HepG2 (cell line): ENCODE measurements around the gene GRID1. TPM values are rescaled to one million over a fixed set of nuclear protein-coding genes. Genes with fewer than 3 reads are reported as not detected.

ENCODE experiments used
- ATF6 ChIP-seq: sonication (generic); formaldehyde crosslinking; conservative IDR thresholded peaks from 2 replicates; pipeline ENCODE4 v1.4.0; 2020; ENCODE audit warnings: missing genetic modification reagents
- CREM ChIP-seq, 2 experiments: sonication (generic) in 1 of 2; formaldehyde crosslinking in 1 of 2; IDR thresholded peaks; 2 replicates each; pipeline versions ENCODE4 v1.4.0 to v1.6.1; 2016 to 2020; ENCODE audit warnings: antibody characterized with exemption in 1 of 2, mild to moderate bottlenecking in 1 of 2, missing genetic modification reagents in 1 of 2
- FLYWCH1 ChIP-seq: sonication (generic); formaldehyde crosslinking; IDR thresholded peaks from 2 replicates; pipeline ENCODE4 v1.8.1; 2023; ENCODE audit warnings: mild to moderate bottlenecking, missing genetic modification reagents
- SP1 ChIP-seq, 2 experiments: fragments of 450-650 bp in 1 of 2; sonication (generic) in 1 of 2; formaldehyde crosslinking in 1 of 2; IDR thresholded peaks; 2 replicates each; pipeline versions ENCODE4 v1.4.0 to v1.6.1; 2016 to 2020; ENCODE audit warnings: missing genetic modification reagents in 1 of 2
- TBL1XR1 ChIP-seq: fragments of 150-350 bp; IDR thresholded peaks from 2 replicates; pipeline ENCODE4 v1.6.1; 2014; ENCODE audit warnings: borderline replicate concordance, low read length; ENCODE audit not compliant: partially characterized antibody
- ZHX2 ChIP-seq, 2 experiments: sonication (generic) in 1 of 2; formaldehyde crosslinking in 1 of 2; IDR thresholded peaks; 2 replicates each; pipeline versions ENCODE4 v1.6.1 to v1.9.0; 2014 to 2022; ENCODE audit warnings: antibody characterized with exemption in 1 of 2, borderline replicate concordance in 1 of 2, inconsistent platforms in 1 of 2, low read depth in 1 of 2, missing genetic modification reagents in 1 of 2
- ZNF274 ChIP-seq: sonication (generic); formaldehyde crosslinking; IDR thresholded peaks from 2 replicates; pipeline ENCODE4 v1.5.1; 2020; ENCODE audit warnings: mild to moderate bottlenecking, missing genetic modification reagents
- ZNF546 ChIP-seq: sonication (generic); formaldehyde crosslinking; conservative IDR thresholded peaks from 2 replicates; pipeline ENCODE4 v1.8.1; 2023; ENCODE audit warnings: mild to moderate bottlenecking, missing genetic modification reagents
- polyA plus RNA-seq, 8 experiments: library from polyadenylated mRNA; depleted of rRNA in 3 of 8; stranded (reverse) in 7 of 8; unstranded in 1 of 8; fragments of >200 nt; fragmentation: Illumina TruSeq in 4 of 8; extraction: Trizol in 4 of 8; gene quantifications; 2 replicates each; pipeline versions ENCODE4 v1.2.1 to v1.2.3, GENCODE V29; 2011 to 2016; ENCODE audit warnings: low read depth in 4 of 8, missing spikeins in 1 of 8, mixed read lengths in 1 of 8; ENCODE audit not compliant: insufficient read depth in 1 of 8
- total RNA-seq, 5 experiments: library from RNA; depleted of rRNA; stranded (reverse); fragments of >200 nt; fragmentation: Illumina TruSeq; extraction: Trizol; gene quantifications; 2 replicates each; pipeline ENCODE4 v1.2.3, GENCODE V29; 2016; ENCODE audit warnings: low read depth in 1 of 5
- TF ChIP-seq, protein P1 (sequence below): sonication (generic); formaldehyde crosslinking; IDR thresholded peaks from 2 replicates; pipeline ENCODE4 v1.5.0; 2020; ENCODE audit warnings: missing genetic modification reagents, mild to moderate bottlenecking, borderline replicate concordance
- TF ChIP-seq, protein P2 (sequence below): sonication (generic); formaldehyde crosslinking; IDR thresholded peaks from 2 replicates; pipeline ENCODE4 v1.5.0; 2020; ENCODE audit warnings: missing genetic modification reagents, mild to moderate bottlenecking, borderline replicate concordance

The GRID1 gene
- total and polyA plus RNA-seq, 2 of the 13 experiments (the other 11 are each of a cell fraction or from before 2014, with no cell fraction given), result 0.05 TPM; not detected in 1

GRCh38 chr10:86399879-86400704 lies 33.5 kb upstream of the GRID1 start (continued):
- TF ChIP-seq CREM (IDR thresholded peaks at IDR 0.05), result no peak
- TF ChIP-seq CREM (CRISPR knock-in tag; IDR thresholded peaks at IDR 0.05), result no peak
- TF ChIP-seq SP1 (IDR thresholded peaks at IDR 0.05), result no peak
- TF ChIP-seq SP1 (CRISPR knock-in tag; IDR thresholded peaks at IDR 0.05), result peak; percentile 52
- TF ChIP-seq ZNF546, result peak; percentile 82; the same call in 1 of the 2 replicates
- no peak for TF ChIP-seq TBL1XR1
- peak; percentile 68; the same call in 1 of the 2 replicates for TF ChIP-seq ZNF274 (CRISPR knock-in tag)
- 0 out of 2 replicates have a peak, but pooled peaks have one; percentile 65 for TF ChIP-seq ATF6 (CRISPR knock-in tag)
- TF ChIP-seq, protein P1, sequence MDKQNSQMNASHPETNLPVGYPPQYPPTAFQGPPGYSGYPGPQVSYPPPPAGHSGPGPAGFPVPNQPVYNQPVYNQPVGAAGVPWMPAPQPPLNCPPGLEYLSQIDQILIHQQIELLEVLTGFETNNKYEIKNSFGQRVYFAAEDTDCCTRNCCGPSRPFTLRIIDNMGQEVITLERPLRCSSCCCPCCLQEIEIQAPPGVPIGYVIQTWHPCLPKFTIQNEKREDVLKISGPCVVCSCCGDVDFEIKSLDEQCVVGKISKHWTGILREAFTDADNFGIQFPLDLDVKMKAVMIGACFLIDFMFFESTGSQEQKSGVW, result no peak; the same call in 1 of the 2 replicates
- TF ChIP-seq ZHX2 (IDR thresholded peaks at IDR 0.05; ENCODE audit: low read depth), result no peak
- no peak; the same call in 1 of the 2 replicates for TF ChIP-seq ZHX2 (CRISPR knock-in tag; IDR thresholded peaks at IDR 0.05; ENCODE audit: borderline replicate concordance)
- TF ChIP-seq, protein P2, sequence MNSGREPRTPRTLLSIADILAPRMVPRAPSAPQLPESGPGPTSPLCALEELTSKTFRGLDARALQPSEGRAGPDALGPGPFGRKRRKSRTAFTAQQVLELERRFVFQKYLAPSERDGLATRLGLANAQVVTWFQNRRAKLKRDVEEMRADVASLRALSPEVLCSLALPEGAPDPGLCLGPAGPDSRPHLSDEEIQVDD (CRISPR knock-in tag), result no peak
- TF ChIP-seq FLYWCH1 (CRISPR knock-in tag), result no peak
